Measurements from ENCODE around the gene IL3.

IL3 gene

DNA sequence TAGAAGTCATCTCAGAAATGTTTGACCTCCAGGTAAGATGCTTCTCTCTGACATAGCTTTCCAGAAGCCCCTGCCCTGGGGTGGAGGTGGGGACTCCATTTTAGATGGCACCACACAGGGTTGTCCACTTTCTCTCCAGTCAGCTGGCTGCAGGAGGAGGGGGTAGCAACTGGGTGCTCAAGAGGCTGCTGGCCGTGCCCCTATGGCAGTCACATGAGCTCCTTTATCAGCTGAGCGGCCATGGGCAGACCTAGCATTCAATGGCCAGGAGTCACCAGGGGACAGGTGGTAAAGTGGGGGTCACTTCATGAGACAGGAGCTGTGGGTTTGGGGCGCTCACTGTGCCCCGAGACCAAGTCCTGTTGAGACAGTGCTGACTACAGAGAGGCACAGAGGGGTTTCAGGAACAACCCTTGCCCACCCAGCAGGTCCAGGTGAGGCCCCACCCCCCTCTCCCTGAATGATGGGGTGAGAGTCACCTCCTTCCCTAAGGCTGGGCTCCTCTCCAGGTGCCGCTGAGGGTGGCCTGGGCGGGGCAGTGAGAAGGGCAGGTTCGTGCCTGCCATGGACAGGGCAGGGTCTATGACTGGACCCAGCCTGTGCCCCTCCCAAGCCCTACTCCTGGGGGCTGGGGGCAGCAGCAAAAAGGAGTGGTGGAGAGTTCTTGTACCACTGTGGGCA, 13.8 kb downstream of the IL3 start:
- no peak for DNase-seq

DNA sequence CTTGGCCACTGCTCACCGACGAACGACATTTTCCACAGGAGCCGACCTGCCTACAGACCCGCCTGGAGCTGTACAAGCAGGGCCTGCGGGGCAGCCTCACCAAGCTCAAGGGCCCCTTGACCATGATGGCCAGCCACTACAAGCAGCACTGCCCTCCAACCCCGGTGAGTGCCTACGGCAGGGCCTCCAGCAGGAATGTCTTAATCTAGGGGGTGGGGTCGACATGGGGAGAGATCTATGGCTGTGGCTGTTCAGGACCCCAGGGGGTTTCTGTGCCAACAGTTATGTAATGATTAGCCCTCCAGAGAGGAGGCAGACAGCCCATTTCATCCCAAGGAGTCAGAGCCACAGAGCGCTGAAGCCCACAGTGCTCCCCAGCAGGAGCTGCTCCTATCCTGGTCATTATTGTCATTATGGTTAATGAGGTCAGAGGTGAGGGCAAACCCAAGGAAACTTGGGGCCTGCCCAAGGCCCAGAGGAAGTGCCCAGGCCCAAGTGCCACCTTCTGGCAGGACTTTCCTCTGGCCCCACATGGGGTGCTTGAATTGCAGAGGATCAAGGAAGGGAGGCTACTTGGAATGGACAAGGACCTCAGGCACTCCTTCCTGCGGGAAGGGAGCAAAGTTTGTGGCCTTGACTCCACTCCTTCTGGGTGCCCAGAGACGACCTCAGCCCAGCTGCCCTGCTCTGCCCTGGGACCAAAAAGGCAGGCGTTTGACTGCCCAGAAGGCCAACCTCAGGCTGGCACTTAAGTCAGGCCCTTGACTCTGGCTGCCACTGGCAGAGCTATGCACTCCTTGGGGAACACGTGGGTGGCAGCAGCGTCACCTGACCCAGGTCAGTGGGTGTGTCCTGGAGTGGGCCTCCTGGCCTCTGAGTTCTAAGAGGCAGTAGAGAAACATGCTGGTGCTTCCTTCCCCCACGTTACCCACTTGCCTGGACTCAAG, 14.6 kb downstream of the IL3 start:
- DNase-seq = no peak

DNA sequence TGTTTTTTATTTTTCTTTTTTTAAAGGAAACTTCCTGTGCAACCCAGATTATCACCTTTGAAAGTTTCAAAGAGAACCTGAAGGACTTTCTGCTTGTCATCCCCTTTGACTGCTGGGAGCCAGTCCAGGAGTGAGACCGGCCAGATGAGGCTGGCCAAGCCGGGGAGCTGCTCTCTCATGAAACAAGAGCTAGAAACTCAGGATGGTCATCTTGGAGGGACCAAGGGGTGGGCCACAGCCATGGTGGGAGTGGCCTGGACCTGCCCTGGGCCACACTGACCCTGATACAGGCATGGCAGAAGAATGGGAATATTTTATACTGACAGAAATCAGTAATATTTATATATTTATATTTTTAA, 15.2 kb downstream of the IL3 start:
- no peak for DNase-seq

DNA sequence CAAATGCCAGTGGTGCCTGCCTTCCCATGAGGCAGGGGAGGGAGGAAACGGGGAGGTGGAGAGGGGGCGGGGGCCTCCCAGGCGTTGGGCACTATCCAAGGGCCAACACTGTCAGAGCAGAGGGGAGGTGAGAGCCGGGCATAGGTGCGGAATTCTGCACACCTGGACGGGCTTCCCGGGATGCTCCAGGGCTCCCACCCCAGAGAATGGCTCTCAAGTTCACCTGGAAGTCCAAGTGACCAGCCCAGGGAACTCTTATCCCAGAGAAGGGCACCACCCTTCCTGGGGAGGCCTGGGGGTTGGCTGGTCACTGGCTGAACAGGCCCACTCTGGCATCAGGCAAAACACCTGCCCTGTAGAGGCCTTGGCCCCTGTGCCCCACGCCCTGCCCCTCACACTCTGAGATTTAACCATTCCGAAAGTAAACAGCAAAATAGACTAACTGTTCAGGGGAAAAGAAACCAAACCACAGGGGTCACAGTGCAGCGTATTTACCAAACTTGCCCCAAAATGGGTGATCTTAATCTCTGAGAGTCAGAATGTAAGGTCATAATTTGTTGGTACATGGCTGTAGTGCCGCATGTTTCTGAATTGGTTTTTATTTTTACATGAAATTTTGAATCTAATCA, 15.9 kb downstream of the IL3 start:
- no peak for DNase-seq

DNA sequence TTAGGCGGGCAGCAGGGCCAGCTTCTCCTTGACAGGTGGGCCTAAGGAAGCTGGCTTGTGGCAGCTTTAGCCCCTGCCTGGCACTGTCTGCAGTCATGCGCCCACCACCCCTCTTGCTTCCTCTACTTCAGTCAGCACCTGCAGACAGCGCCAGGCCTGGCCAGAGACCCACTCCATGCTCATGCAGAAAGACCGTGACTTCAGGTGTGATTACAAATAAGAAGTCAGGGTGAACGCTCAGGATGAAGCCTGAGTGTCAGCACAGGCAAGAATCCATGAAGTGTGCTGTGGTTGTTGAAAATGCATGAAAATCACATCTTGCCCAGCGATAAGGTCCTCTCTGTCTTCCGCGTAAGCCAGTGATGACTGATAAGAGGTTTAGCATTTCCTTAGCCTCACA, 16.5 kb downstream of the IL3 start:
- no peak for DNase-seq

DNA sequence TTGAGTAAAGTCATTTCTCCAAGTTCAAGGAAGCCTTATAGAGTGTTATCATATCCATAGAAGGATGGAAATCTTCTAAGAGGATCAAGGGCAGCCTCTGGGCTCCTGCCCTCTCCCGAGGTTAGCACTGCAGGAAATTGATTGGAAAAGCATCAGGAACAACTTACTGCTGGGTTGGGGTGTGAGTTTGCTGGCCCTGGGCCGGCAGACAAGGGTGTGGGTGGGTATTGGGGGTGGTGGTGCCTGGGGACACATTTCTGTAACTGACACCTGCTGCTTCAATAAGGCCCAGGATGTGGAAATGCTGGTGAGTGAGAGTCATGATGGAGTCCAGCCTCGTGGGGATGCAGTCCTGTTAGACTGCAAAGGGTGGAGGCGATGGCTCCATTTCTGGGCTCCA, 18.6 kb downstream of the IL3 start:
- no peak for DNase-seq

DNA sequence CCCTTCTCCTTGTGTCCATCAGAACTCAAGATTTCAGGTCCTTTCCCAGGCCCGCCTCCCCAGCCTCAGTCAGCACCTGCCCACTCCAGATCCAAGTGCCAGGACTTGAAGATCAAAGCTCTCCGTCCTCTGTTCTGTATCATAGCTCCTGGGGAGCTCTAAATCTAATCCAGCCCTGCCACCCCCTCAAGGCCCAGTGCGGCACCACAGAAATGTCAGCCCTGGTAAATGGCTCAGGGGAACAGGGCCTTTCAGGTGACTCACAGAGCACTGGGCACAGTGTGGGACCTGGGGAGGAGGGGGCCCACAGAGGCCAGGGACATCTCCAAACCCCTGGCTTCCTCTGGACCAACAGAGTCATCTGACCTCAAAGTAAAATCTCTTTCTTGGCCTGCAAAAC, 19.2 kb downstream of the IL3 start:
- DNase-seq = no peak

DNA sequence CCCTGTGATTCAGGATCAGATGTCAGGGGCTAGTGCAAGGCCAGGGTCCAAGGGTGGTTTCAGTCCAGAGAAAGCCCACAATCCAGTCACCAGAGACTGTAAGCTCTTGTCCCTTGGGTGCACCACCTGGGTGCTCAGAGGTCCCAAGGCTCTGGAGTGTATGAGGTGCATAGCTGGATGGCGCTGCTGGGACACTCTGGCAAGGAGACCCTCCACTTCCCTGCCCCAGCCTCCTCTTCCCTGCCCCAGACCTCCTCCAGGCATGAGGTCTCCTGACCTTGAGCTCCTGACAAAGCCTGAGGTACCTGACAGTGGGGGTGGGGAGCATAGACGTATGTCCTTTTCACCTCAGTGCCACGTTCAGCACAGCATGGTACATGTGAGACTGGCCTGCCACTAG, 20.1 kb downstream of the IL3 start:
- DNase-seq = no peak

DNA sequence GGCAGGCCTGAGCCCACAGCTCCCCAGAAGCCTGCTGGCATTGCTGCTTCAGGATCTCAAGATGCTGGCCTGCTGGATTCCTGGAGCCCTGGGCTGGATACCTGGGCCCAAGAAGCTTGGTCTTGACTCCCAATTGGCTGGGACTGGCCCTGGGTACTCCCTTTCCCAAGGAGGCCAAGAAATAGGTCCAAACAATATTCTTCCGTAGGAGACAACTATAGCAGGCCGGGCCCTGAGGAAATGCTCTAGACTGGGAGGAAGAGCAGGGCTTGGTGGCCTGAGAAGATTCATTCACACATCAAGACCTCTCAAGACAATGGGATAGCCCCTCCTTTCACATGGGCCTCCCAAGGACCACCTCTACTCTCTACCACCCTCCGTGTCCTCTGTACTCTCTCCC, 21.0 kb downstream of the IL3 start:
- DNase-seq = no peak

DNA sequence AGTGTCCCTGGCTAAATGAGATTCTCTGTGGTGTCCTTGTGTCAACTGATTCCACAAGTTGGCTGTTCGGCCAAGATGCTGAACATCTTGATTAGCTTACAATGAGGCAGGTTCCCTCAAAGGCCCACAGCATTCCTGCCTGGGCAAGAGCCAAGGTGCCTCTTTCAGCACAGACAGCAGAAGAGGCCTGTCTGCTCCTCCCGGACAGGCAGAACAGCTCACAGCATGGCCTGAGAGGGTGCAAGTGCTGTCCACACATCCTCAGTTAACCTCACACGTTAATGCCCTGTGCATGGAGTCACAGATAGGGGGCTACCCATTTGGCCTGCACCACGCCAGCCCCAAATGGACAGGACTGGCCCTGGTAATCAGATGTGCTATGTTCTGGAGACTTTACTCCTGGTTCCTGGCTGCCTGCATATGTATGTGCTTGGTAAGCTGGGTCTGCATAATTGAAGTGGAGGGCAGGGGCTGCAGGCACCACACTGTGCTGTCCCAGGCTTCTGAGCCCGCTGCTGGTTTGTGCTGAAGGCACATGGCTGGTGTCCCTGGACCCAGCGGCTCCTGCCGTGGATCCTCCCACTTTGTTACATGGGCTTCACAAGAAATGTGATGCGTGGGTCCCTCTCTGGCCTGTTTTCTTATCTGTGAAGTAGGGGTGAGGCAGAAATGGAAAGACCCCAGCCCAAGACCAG, 22.0 kb downstream of the IL3 start:
- DNase-seq = no peak

DNA sequence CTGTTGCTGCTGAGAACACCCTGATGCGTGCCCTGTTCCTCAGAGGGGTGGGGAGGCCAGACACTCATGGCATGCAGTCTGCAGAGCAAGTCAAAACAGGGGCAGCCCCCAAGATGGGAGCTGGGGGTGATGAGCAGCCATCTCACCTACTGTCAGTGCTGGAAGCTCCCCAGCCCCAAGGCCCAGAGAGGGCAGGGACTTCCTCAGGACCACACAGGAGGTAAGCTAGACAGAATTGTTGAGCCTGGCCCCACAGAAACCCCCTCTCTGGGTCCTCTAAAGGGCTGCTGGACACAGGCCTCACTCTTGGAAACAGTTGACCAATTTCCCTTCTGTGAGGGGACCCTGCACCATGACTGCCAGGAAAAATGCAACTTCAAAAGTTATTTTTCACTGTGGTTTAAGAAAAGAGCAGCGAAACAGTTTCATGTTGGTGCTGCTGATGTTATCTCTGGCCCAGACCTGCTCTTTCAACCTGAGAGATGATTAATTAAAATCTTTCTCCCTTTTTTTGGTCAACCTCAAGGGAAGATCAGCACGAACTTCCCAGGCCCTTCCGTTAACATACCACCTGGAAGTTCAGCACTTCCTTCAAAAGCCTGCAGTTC, 22.7 kb downstream of the IL3 start:
- DNase-seq = no peak

DNA sequence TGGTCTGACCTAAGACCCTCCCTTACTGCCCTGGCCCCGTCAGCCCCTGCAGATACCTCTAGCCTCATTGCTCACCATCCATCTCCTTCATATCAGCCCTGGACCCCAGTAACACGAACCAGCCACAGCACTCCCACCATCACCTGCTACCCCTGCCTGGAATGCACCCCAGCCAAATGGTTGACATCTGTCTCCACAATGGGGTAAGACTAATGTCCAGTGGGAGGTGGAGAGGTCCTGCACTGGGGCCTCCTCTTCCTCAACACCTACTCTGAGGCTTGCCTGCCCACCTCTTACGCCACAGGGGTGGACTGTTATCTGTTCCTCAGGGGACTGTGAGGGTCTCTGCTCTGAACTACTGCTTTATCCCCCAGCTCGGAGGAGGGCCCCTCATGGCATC, 25.2 kb downstream of the IL3 start:
- DNase-seq = no peak

DNA sequence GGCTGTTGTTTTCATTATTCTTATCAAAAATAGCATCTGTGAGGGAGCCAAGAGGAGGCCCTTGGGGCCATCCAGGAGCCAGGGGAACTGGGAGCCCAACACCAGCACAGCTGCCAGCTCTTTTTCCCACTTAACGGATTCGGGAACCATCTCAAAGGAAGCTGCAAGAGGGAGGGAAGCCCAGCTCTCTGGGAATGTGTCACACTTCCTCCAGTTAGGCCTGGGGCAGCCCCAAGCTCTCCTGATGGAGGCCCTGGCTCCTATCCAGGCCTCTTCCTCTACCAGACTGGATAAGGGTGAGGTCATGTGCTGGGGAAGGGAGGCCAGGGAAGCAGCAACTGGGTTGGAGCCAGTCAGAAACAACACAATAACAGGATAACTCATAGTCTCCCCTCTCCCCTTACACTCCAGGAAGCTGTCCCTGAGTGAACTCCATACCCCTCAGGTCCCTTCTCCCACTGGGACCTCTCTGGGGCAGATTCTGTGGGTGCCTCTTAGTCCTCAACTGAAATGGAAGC, 25.9 kb downstream of the IL3 start:
- no peak for DNase-seq

DNA sequence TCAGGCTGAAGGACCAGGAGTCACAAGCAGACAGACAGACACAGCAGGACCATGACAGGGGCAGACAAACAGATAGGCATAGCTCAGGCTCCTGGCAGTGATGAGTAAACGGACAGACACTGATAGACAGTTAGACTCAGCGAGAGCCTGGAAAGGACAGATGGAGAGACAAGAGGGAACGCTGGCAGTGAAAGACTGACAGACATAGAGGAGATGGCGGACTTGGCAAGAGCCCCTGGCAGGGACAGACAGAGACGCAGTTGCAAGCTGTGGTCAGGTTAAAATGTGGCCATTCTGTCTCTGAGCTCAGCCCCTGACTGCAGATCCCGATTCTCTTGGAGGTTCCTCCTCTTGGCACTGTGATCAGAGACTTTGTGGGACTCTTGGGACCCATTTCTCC, 26.7 kb downstream of the IL3 start:
- DNase-seq = no peak

DNA sequence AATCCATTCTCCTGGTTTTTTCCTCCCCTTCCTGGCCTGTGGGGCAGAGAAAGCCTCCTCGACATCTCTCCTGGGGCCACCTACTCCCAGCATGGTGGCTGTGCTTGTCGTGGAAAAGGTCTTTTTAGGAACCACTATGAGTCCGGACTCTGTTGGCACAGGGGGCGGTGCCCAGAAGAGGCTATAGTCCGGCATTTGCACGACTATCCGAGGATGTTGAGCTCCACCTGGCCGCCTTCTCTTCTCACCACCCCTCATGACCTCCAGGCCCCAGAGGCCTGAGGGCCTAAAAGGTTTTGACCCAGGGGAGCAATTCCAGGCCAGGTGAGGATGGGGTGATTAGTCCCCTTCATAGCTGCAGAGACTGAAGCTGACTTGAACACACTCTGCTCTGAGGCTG, 27.2 kb downstream of the IL3 start:
- DNase-seq = no peak

DNA sequence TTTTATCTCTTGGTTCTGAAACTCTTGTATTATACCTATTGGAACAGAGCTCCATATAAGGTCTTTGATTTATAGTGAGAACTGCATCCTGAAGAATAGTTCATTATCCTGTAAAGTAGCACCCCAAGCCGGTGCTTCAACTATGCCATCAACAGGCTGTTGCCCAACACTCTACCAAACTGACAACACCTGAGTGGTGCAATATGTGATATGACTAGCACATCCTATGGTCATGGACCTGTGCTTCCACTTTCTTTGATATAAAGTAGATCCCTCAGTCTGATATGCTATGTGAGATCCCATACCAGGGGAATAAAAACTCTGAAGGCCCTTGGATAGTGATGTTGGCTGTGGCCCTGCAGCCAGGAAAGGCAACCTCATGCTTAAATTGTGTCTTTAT, 28.9 kb downstream of the IL3 start:
- no peak for DNase-seq

DNA sequence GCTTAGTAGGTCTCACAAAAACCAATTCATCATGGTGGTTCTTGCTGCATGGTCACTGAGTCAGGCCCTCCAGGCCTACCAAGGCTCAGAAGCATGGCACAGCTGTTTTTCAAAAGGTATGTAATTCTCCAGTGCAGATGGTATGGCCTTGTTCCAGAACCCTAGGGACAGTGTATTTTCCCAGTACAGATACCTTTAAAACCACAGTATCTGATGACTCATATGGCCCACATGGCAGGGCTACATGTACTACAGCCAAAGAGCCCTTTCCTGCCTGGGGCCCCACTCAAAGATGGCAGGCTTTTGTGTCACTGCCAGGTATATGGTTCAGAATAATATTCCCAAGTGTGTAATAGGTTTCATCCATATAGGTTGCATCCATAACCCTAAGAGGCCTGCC, 29.7 kb downstream of the IL3 start:
- DNase-seq = no peak

DNA sequence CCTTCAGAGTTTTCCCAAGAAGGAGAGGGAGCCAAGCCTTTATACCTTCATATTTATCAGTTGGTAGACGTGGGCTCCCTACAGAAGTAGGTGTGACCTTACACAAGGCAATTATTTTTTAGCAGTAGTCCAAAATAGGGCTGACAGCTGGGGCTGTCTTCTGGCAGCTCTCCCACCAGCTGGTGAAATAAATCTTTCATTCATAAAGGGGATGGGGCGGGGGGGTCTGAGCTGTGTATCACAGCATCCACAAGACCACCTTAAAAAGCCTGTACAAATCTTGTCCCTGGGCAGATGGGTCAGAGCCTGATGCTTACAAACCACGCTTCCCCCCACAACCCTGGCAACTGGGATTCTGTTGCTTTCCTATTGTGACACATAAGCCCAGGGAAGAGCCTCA, 32.8 kb downstream of the IL3 start:
- DNase-seq = no peak

DNA sequence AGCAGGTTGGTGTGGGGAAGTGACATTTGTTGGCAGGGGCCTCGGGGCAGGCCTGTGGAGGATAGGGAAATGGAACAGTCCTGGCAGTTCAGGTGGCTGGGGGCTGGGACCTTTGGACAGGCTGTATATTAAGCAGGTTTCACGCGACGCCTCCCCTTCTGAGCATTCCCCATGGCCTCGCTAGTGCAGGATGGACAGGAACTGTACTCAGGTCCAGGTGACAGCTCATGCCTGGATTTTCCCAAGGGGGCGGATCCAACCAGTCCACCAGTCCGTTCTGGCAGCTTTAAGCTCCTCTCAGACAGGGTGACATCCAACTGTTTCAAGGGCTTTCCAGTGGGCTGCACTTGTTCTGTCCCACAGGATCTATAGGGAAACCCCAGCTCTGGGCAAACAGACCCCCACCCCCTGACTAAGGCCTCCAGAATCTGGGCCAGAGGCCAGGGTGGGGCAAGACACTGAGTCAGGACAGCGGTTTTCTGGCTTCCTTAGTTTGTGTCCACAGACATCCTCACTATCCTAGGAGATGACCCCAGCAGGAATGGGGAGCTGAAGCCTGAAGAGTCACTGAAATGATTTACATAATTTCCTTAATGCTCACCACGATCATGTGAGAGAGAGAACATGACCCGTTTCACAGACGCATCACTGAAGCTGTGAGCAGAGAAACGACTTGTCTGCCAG, 34.1 kb downstream of the IL3 start:
- no peak for DNase-seq

DNA sequence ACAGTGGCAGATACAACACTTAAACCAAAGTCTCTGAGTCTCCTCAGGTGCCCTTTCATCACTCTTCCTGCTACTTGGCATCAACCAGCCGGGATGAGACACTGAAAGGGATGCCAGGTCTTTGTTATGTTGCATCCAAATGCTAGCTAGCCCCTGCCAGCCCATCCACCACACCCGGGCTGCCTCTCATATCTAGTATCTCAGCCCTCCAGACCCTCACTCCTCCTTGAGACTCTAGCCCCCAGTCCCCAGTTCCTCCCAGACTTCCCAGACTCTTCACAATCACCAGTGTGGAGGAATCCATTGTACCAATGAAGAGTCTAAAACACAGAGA, 34.6 kb downstream of the IL3 start:
- DNase-seq = no peak

DNA sequence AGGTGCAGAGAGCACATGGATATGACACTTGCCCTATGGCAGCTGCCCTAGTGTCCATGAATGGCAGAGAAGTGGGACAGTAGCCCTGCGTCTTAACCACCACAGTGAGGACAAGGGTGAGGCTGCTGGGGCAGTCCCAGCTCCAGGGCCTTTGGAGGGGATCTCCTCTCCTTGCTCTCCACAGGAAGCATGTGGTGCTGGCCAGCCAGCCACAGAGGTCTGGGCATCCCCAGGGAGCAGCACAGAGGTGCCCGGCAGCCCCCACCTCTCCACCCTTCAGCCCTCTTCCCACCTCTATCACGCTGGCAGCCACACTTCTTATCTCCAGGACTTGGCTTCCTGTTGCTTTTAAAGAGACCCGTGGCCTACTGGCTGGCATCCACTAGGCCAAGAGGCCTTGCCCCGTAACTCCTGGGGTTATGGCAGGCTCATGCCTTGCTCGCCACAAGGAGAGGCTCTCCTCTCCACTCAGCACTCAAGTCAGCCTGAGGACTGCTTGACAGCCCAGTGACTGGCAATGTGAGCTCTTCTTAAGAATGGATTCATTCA, 35.0 kb downstream of the IL3 start:
- DNase-seq = no peak

DNA sequence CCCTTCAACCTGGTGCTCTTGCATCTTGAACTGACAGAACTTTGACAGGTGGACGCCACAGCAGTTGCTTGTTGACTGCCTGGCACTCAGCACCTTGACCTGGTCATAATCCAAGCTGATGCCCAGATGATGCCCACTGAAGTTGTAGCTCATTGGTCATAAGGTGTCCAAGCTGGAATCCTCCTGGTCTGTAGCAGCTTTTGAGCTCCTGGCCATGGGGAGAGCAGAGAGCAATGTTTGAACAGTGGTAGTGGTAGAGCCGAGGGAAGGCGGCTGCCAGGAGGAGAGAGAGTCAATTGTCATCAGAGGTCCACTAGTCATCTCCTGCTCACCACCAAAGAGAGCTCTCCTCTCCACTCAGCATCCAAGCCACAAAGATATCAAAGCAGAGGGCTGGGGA, 36.4 kb downstream of the IL3 start:
- no peak for DNase-seq

Data from NCI-H146 (cell line).